RPMI8226 (cell line): Measurements from ENCODE around the gene RBAK.
"Not testable (repeated sequence)": the region's sequence is repeated elsewhere in the genome, so short reads cannot be mapped to it uniquely, and the experiment has no call there.

ENCODE experiments used
- DNase-seq: peaks from one replicate; pipeline ENCODE4 v3.0.0-alpha.2; 2015

The RBAK gene

DNA sequence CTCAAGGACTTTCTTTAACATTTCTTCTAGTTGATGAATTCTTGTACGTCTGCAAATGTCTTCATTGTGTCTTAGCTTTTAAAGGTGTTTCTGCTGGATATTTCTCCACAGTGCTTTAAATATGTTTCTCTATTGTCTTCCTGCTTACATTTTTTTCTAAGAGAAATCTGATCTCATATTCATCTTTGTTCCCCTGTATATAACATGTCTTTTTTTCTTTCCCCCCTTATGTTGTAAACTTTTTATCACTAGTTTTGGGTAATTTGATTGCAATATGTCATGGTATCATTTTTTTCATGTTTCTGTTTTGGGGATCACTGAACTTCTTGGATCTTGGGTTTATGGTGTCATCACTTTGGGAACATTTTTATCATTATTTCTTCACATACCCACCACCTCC is 7.5 kb downstream of the RBAK start:
- DNase-seq = no peak

DNA sequence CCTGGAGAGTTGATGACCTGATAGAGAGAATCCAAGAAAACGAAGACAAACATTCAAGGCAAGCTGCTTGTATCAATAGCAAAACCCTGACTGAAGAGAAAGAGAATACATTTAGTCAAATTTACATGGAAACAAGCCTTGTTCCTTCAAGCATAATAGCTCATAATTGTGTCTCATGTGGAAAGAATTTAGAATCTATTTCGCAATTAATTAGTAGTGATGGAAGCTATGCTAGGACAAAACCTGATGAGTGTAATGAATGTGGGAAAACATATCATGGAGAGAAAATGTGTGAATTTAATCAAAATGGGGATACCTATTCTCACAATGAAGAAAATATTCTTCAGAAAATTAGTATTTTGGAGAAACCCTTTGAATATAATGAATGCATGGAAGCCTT is 18.0 kb downstream of the RBAK start:
- DNase-seq = no peak

DNA sequence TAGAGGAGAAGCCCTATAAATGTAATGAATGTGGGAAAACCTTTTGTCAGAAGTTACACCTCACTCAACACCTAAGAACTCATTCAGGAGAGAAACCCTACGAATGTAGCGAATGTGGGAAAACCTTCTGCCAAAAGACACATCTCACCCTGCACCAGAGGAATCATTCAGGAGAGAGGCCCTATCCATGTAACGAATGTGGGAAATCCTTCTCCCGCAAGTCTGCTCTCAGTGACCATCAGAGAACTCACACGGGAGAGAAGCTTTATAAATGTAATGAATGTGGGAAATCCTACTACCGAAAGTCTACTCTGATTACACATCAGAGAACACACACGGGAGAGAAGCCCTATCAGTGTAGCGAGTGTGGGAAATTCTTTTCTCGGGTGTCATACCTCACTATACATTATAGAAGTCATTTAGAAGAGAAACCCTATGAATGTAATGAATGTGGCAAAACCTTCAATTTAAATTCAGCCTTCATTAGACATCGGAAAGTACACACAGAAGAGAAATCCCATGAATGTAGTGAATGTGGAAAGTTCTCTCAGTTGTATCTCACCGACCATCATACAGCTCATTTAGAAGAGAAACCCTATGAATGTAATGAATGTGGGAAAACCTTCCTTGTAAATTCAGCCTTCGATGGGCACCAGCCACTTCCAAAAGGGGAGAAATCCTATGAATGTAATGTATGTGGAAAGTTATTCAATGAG is 18.9 kb downstream of the RBAK start:
- no peak for DNase-seq

DNA sequence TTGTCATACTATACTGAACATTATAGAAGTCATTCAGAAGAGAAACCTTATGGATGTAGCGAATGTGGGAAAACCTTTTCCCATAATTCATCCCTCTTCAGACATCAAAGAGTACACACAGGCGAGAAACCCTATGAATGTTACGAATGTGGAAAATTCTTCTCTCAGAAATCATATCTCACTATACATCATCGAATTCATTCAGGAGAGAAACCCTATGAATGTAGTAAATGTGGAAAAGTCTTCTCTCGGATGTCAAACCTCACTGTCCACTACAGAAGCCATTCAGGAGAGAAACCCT is 19.4 kb downstream of the RBAK start:
- no peak for DNase-seq

DNA sequence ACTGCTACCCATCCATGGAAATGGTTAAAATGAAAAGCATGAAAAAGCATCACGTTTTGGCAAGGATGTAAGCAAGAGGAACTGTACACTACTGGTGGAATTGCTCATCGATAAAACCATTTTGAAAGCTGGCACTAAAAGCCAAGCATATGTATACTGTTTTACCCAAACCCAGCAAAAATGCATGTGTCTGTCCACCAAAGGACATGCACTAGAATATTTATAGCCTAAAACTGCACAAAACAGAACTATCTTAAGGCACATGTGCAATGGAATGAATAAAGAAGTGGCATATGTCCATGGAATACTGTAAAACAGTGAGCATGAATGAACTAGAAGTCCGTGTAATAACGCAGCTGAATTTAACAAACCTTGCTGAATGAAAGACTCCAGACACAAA is 22.9 kb downstream of the RBAK start:
- no peak for DNase-seq

DNA sequence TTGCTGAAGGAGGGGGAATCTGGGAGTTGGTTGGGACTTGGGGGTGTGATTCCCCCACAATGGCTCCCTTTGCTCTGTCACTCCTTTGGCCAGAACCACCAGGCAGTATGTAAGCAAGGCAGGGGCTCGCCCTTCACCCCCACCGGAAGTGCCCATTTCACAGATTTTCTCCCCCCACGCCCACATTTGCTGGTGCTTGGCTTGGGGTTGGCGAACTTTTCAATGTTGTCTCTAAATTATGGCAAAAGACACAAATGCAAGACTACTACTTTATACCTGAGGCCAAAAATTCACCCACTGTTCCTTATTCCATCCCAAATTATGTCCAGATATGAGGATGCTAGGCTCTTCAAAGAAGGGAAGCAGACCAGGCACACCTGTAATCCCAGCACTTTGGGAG is 24.5 kb downstream of the RBAK start:
- no peak for DNase-seq

DNA sequence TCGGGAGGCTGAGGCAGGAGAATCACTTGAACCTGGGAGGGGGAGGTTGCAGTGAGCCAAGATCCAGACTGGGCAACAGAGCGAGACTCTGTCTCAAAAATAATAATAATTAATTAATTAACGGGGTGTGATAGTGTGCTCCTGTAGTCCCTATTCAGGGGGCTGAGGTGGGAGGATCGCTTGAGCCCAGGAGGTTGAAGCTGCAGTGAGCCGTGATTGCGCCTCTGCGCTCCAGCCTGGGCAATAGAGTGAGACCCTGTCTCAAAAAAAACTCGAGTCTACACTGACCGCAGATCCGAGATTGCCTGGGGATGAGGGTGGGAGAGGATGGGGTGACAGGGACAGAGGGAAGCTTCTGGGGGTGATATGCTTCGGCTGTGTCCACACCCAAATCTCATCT is 29.5 kb downstream of the RBAK start:
- not testable (repeated sequence) for DNase-seq

DNA sequence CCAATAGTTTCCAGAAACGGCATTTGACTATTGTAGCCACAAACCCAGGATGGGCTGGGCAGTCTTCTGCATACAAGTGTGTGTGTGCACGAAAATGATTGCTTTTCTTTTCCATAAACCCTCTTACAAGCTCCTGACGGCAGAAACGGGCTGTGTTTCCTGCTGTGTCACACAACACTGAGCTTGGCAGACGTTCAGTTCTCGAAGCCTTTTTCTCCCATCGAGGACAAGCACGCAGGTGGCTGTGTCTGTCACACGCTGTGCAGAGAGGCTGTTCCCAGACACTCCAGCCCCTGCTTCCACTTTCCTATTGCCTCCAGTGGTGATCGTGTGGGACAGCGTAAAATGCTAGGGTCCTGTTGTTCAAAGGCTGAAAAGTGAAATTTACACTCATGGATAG is 32.1 kb downstream of the RBAK start:
- peak; percentile 88 for DNase-seq

DNA sequence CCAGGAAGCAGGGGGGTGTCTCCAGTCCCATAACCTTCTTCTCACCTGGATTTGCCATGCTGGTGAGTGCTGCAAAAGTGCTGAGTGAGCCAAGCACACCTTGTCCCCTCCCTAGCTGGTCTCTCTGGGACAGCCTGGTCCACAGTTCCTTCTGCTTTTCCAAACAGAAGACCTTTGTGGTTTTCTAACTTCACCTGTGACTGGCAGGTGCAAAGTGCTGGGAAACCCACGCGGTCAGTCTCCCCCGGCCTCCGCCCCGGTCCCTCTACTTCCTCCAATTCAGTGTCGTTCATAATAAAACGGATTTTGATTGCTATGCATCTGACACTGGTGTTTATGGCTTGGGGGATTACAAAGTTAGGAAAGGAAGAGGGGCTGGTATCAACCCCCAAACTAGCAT is 37.1 kb downstream of the RBAK start:
- DNase-seq = peak; percentile 75

DNA sequence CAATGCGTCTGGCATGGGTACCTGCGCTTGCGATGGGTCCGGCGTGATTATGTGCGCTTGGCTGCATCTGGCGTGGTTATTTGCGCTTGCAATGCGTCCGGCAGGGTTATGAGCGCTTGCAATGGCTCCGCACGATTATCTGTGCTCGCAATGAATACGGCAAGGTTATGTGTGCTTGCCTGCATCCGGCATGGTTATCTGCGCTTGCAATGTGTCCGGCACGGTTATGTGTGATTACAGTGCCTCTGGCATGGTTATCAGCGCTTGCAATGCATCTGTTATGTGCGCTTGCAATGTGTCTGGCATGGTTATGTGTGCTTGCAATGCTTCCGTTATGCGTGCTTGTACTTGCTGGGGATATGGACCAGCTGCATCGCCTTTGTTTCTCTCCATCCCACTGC is 37.7 kb downstream of the RBAK start:
- no peak for DNase-seq

DNA sequence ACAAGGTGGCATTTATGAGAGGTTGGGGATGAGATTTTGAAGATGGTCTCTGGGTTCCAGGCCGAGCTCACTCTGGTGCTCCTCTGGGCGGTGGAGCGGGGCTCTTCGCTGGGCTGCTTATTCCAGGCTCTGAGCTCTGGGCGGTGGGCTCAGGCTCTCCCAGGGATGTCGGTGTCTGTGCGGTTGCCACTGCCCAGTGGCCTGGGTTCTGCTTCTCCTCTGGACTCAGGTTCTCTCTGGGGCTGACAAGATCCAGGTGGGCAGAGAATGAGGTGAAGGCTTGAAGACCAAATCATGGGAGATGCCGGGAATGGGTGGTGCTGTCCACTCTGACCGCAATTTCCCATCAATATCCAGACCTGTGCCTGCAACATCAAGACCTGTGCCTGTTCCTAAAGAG is 40.6 kb downstream of the RBAK start:
- DNase-seq = no peak

DNA sequence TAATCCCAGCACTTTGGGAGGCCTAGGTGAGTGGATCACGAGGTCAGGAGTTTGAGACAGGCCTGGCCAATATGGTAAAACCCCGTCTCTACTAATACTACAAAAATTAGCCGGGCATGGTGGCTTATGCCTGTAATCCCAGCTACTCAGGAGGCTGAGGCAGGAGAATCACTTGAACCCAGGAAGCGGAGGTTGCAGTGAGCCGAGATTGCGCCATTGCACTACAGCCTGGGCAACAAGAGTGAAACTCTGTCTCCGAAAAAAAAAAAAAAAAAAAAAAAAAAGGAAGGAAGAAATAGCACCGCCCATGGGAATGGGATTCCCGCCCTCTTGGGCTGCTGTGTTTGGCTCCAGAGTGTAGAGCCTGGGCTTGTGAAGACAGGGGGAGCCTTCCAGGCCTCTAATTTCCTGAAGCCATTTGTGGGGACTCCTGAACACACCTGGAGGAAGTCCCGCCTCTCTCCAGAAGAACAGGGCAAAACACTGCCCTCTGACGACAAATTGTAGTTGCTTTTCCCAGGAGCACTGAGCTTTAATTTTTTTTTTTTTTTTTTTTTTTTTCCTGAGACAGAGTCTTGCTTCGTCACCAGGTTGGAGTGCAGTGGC is 42.7 kb downstream of the RBAK start:
- peak; percentile 55 for DNase-seq

DNA sequence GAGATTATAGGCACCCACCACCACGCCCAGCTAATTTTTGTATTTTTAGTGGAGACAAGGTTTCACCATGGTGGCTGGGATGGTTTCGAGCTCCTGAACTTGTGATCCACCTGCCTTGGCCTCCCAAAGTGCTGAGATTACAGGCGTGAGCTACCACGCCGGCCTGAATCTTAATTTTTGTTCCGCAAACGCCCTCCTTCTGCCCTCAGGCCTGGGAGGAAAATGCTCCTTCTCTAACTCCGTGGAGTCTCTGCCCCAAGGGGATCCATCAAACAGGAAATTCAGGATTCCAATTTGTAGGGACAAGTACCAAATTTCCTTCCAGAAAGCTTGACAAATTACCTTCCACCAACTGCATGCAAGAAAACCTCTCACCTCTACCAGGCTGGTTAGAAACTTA is 43.2 kb downstream of the RBAK start:
- DNase-seq = no peak

DNA sequence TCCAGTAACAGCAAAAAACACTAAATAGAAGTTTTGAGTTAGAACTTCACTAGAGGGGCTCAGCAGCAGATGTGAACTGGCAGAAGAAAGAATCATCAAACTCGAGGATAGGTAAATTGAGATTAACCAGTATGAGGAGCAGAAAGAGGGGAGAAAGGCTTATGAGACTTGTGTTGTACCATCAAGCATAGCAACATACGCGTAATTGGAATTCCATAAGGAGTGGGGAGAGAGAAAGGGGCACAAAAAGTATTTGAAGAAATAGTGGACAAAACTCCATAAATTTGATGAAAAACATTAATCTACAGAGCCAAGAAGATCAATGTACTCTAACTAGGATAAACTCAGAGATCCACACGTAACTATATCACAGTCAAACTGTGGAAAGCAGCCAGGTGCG is 48.3 kb downstream of the RBAK start:
- DNase-seq = no peak

DNA sequence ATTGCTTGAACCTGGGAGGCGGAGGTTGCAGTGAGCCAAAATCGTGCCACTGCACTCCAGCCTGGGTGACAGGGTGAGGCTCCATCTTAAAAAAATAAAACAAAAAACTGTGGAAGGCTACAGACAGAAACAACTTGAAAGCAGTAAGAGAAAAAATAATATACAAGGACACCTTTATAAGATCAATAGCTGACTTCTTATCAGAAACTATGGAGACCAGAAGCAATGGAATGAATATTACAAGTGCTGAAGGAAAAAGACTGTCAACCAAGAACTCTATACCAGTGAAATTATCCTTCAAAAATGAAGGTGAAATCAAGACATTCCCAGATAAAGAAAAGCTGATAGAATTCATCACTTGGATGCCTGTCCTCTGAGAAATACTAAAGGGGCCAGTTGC is 49.0 kb downstream of the RBAK start:
- no peak for DNase-seq

DNA sequence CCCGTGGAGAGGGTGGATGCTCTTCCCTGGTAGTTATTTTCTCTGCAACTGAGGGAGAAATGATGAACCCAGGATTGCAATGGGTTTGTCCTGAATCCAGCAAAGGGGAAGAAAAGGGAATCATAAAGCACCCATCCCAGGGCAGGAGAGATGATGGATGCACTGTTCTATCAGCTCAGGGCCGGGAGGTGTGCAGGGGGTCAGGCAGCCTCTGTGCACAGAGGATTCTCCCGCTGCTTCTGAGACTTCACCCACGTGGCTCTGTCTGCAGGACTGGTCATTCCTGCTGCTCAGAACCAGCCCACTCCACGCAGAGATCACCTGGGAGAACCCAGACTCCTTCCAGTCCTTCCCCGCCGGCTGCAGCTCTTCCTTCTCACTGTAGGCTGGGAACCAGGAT is 70.7 kb downstream of the RBAK start:
- no peak for DNase-seq

DNA sequence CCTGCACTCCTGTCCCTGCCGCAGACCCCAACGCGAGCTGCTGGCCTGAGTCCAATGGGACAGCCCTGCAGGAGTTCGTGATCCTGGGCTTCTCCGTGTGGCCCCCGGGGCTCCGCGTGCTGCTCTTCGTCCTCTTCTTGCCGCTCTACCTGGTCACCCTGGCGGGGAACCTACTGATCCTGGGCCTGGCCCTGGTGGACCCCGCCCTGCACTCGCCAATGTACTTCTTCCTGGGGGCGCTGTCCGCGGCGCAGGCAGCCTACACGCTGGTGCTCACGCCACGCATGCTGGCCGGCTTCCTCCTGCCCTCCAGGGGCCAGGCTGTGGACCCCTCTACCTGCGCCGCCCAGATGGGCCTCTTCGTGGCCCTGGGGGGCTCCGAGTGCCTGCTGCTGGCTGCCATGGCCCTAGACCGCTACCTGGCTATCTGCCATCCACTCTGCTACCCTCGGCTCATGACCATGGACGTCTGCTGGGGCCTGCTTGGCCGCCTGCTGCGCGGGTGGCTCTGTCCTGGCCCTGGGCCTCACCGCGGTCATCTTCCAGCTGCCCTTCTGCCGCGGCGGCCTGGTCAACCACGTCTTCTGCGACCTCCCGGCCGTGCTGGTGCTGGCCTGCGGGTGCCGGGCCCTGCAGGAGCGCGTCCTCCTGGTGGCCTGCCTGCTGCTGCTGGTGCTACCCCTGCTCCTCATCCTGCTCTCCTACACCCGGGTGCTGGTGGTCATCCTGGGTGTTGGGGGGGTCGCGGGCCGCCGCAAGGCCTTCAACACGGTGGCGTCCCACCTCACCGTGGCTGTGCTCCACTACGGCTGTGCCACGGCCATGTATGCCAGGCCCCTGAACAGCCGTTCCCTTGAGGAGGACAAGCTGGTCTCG is 71.7 kb downstream of the RBAK start:
- no peak for DNase-seq
